SK-N-SH treated with all-trans-retinoic acid at 6 μM for 48 hours (cell line): ENCODE measurements around the gene SRRM3.
"Not testable (repeated sequence)": the region's sequence is repeated elsewhere in the genome, so short reads cannot be mapped to it uniquely, and the experiment has no call there.

ENCODE experiments used
- ATAC-seq: fragments of 200-7000 bp; cut with Tn5 transposase; 3 replicates; pipeline ENCODE4 v1.9.1; 2020; ENCODE audit warnings: mild to moderate bottlenecking, moderate library complexity
- BACH2 ChIP-seq: fragments of 250-450 bp; sonication (Bioruptor Pico); IDR thresholded peaks from 2 replicates; pipeline ENCODE4 v1.9.0; 2021; ENCODE audit warnings: mild to moderate bottlenecking, borderline replicate concordance
- CREB5 ChIP-seq: fragments of 250-450 bp; sonication (Bioruptor Pico); IDR thresholded peaks from 2 replicates; pipeline ENCODE4 v1.5.1; 2020; ENCODE audit warnings: low read depth, mild to moderate bottlenecking, moderate library complexity
- CSDC2 ChIP-seq: fragments of 250-450 bp; sonication (Bioruptor Pico); IDR thresholded peaks from 2 replicates; pipeline ENCODE4 v1.5.0; 2020; ENCODE audit warnings: mild to moderate bottlenecking, moderate library complexity
- ESRRG ChIP-seq: fragments of 250-450 bp; sonication (Bioruptor Pico); IDR thresholded peaks from 2 replicates; pipeline ENCODE4 v1.6.1; 2021; ENCODE audit warnings: mild to moderate bottlenecking
- GLIS3 ChIP-seq: fragments of 250-450 bp; sonication (Bioruptor Pico); IDR thresholded peaks from 2 replicates; pipeline ENCODE4 v1.5.0; 2020; ENCODE audit warnings: mild to moderate bottlenecking, moderate library complexity
- OSR1 ChIP-seq: fragments of 250-450 bp; sonication (Bioruptor Pico); IDR thresholded peaks from 2 replicates; pipeline ENCODE4 v1.8.0; 2022; ENCODE audit warnings: moderate library complexity, mild to moderate bottlenecking, inconsistent platforms
- PATZ1 ChIP-seq: fragments of 250-450 bp; sonication (Bioruptor Pico); IDR thresholded peaks from 2 replicates; pipeline ENCODE4 v1.8.0; 2020; ENCODE audit warnings: mild to moderate bottlenecking, moderate library complexity, borderline replicate concordance
- PPARA ChIP-seq: fragments of 250-450 bp; sonication (Bioruptor Pico); IDR thresholded peaks from 2 replicates; pipeline ENCODE4 v1.5.0; 2020; ENCODE audit warnings: mild to moderate bottlenecking, borderline replicate concordance
- RARB ChIP-seq: fragments of 250-450 bp; sonication (Bioruptor Pico); IDR thresholded peaks from 2 replicates; pipeline ENCODE4 v1.8.0; 2021; ENCODE audit warnings: mild to moderate bottlenecking, moderate library complexity
- SNAI2 ChIP-seq: fragments of 250-450 bp; sonication (Bioruptor Pico); IDR thresholded peaks from 2 replicates; pipeline ENCODE4 v1.5.0; 2020; ENCODE audit warnings: mild to moderate bottlenecking, moderate library complexity
- TOX ChIP-seq: fragments of 250-450 bp; sonication (Bioruptor Pico); IDR thresholded peaks from 2 replicates; pipeline ENCODE4 v1.8.0; 2021; ENCODE audit warnings: mild to moderate bottlenecking, moderate library complexity, borderline replicate concordance
- ZC3H10 ChIP-seq: fragments of 250-450 bp; sonication (Bioruptor Pico); IDR thresholded peaks from 2 replicates; pipeline ENCODE4 v1.5.1; 2021; ENCODE audit warnings: mild to moderate bottlenecking, moderate library complexity
- ZFP3 ChIP-seq: fragments of 250-450 bp; sonication (Bioruptor Pico); IDR thresholded peaks from 2 replicates; pipeline ENCODE4 v1.5.0; 2020; ENCODE audit warnings: mild to moderate bottlenecking, moderate library complexity
- ZFP30 ChIP-seq: fragments of 450-650 bp; formaldehyde crosslinking; IDR thresholded peaks from 2 replicates; pipeline ENCODE4 v1.5.0; 2022; ENCODE audit warnings: mild to moderate bottlenecking, moderate library complexity
- ZNF565 ChIP-seq: fragments of 450-650 bp; formaldehyde crosslinking; conservative IDR thresholded peaks from 2 replicates; pipeline ENCODE4 v1.5.0; 2020; ENCODE audit warnings: low read depth, mild to moderate bottlenecking, moderate library complexity
- ZNF8 ChIP-seq: fragments of 450-650 bp; formaldehyde crosslinking; IDR thresholded peaks from 2 replicates; pipeline ENCODE4 v1.5.0; 2020; ENCODE audit warnings: mild to moderate bottlenecking, moderate library complexity
- TF ChIP-seq, protein P1 (sequence below): fragments of 250-450 bp; sonication (Bioruptor Pico); IDR thresholded peaks from 2 replicates; pipeline ENCODE4 v1.5.0; 2020; ENCODE audit warnings: mild to moderate bottlenecking, moderate library complexity
- TF ChIP-seq, protein P2 (sequence below): fragments of 250-450 bp; sonication (Bioruptor Pico); IDR thresholded peaks from 2 replicates; pipeline ENCODE4 v1.8.0; 2021; ENCODE audit warnings: low read depth, mild to moderate bottlenecking, moderate library complexity, borderline replicate concordance

Gene SRRM3

GRCh38 chr7:76314042-76314721 is 112.5 kb downstream of the SRRM3 start:
- TF ChIP-seq, protein P1, sequence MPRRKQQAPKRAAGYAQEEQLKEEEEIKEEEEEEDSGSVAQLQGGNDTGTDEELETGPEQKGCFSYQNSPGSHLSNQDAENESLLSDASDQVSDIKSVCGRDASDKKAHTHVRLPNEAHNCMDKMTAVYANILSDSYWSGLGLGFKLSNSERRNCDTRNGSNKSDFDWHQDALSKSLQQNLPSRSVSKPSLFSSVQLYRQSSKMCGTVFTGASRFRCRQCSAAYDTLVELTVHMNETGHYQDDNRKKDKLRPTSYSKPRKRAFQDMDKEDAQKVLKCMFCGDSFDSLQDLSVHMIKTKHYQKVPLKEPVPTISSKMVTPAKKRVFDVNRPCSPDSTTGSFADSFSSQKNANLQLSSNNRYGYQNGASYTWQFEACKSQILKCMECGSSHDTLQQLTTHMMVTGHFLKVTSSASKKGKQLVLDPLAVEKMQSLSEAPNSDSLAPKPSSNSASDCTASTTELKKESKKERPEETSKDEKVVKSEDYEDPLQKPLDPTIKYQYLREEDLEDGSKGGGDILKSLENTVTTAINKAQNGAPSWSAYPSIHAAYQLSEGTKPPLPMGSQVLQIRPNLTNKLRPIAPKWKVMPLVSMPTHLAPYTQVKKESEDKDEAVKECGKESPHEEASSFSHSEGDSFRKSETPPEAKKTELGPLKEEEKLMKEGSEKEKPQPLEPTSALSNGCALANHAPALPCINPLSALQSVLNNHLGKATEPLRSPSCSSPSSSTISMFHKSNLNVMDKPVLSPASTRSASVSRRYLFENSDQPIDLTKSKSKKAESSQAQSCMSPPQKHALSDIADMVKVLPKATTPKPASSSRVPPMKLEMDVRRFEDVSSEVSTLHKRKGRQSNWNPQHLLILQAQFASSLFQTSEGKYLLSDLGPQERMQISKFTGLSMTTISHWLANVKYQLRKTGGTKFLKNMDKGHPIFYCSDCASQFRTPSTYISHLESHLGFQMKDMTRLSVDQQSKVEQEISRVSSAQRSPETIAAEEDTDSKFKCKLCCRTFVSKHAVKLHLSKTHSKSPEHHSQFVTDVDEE (CRISPR knock-in tag) = peak; percentile 35; the same call in 1 of the 2 replicates
- TF ChIP-seq ZNF565 (CRISPR knock-in tag) = no peak
- peak; percentile 65 for ATAC-seq

DNA sequence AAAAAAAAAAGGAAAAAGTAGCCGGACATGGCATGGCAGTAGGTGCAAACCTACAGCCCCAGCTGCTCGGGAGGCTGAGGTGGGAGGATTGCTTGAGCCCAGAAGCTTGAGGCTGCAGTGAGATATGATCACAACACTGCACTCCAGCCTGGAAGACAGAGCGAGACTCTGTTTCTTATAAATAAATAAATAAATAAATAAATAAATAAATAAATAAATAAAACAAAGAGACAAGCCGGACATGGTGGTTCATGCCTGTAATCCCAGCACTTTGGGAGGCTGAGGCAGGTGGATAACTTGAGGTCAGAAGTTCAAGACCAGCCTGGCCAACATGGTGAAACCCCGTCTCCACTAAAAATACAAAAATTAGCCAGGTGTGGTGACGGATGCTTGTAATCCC is 113.0 kb downstream of the SRRM3 start:
- not testable (repeated sequence) for ATAC-seq

- TF ChIP-seq ESRRG (CRISPR knock-in tag) (no peak), RARB (no peak), CREB5 (CRISPR knock-in tag) (no peak), PPARA (CRISPR knock-in tag) (no peak), ZFP30 (no peak), OSR1 (no peak), ZC3H10 (CRISPR knock-in tag) (no peak), TOX (CRISPR knock-in tag) (no peak), CSDC2 (CRISPR knock-in tag) (no peak), BACH2 (CRISPR knock-in tag) (no peak), ZNF565 (CRISPR knock-in tag) (no peak), PATZ1 (CRISPR knock-in tag) (no peak), SNAI2 (CRISPR knock-in tag) (no peak), GLIS3 (no peak), ZFP3 (CRISPR knock-in tag) (no peak), ZNF8 (CRISPR knock-in tag) (no peak)
- TF ChIP-seq, protein P1 (CRISPR knock-in tag) = no peak
- TF ChIP-seq, protein P2, sequence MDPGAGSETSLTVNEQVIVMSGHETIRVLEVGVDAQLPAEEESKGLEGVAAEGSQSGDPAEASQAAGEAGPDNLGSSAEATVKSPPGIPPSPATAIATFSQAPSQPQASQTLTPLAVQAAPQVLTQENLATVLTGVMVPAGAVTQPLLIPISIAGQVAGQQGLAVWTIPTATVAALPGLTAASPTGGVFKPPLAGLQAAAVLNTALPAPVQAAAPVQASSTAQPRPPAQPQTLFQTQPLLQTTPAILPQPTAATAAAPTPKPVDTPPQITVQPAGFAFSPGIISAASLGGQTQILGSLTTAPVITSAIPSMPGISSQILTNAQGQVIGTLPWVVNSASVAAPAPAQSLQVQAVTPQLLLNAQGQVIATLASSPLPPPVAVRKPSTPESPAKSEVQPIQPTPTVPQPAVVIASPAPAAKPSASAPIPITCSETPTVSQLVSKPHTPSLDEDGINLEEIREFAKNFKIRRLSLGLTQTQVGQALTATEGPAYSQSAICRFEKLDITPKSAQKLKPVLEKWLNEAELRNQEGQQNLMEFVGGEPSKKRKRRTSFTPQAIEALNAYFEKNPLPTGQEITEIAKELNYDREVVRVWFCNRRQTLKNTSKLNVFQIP (CRISPR knock-in tag) = no peak
- no peak for ATAC-seq
Measured at GRCh38 chr7:76315364-76315763, 113.7 kb downstream of the SRRM3 start.
